HepG2 (cell line): ENCODE data around the gene LIMK2. TPM values are rescaled to one million over a fixed set of nuclear protein-coding genes. Genes with fewer than 3 reads are reported as not detected.

Source experiments
- KDM4B ChIP-seq: sonication (generic); formaldehyde crosslinking; IDR thresholded peaks from 2 replicates; pipeline ENCODE4 v1.4.0; 2020; ENCODE audit warnings: missing genetic modification reagents
- MAFK ChIP-seq, 2 experiments: IDR thresholded peaks in 1 of 2; conservative IDR thresholded peaks in 1 of 2; 2 replicates each; pipeline ENCODE4 v1.6.1; 2011; ENCODE audit warnings: improper control_type of control experiment in 2 of 2, low read length in 2 of 2
- SRSF4 ChIP-seq: fragments of 200-400 bp; formaldehyde crosslinking; IDR thresholded peaks from one replicate; pipeline ENCODE4 v1.6.1; 2018; ENCODE audit warnings: mild to moderate bottlenecking, low read depth, low read length, moderate library complexity; ENCODE audit not compliant: poor library complexity, severe bottlenecking
- ZBTB40 ChIP-seq, 2 experiments: fragments of 450-650 bp in 1 of 2; sonication (generic) in 1 of 2; formaldehyde crosslinking in 1 of 2; IDR thresholded peaks; 2 replicates each; pipeline versions ENCODE4 v1.6.1 to v1.8.0; 2016 to 2022; ENCODE audit warnings: antibody characterized with exemption in 1 of 2, mild to moderate bottlenecking in 1 of 2, missing genetic modification reagents in 1 of 2
- ZEB1 ChIP-seq: IDR thresholded peaks from 2 replicates; pipeline ENCODE4 v1.6.1; 2012; ENCODE audit warnings: mild to moderate bottlenecking, low read depth, inconsistent platforms; ENCODE audit not compliant: insufficient replicate concordance
- ZNF446 ChIP-seq: sonication (generic); formaldehyde crosslinking; IDR thresholded peaks from 2 replicates; pipeline ENCODE4 v1.5.0; 2020; ENCODE audit warnings: mild to moderate bottlenecking, missing genetic modification reagents
- ZNF768 ChIP-seq: sonication (generic); formaldehyde crosslinking; IDR thresholded peaks from 2 replicates; pipeline ENCODE4 v1.4.0; 2020; ENCODE audit warnings: missing genetic modification reagents
- polyA plus RNA-seq, 8 experiments: library from polyadenylated mRNA; depleted of rRNA in 3 of 8; stranded (reverse) in 7 of 8; unstranded in 1 of 8; fragments of >200 nt; fragmentation: Illumina TruSeq in 4 of 8; extraction: Trizol in 4 of 8; gene quantifications; 2 replicates each; pipeline versions ENCODE4 v1.2.1 to v1.2.3, GENCODE V29; 2011 to 2016; ENCODE audit warnings: low read depth in 4 of 8, missing spikeins in 1 of 8, mixed read lengths in 1 of 8; ENCODE audit not compliant: insufficient read depth in 1 of 8
- total RNA-seq, 5 experiments: library from RNA; depleted of rRNA; stranded (reverse); fragments of >200 nt; fragmentation: Illumina TruSeq; extraction: Trizol; gene quantifications; 2 replicates each; pipeline ENCODE4 v1.2.3, GENCODE V29; 2016; ENCODE audit warnings: low read depth in 1 of 5
- TF ChIP-seq, protein P1 (sequence below): IDR thresholded peaks from 2 replicates; pipeline ENCODE4 v1.6.1; 2016; ENCODE audit warnings: missing compliant biosample characterization, missing genetic modification reagents, borderline replicate concordance
- TF ChIP-seq, protein P2 (sequence below): sonication (generic); formaldehyde crosslinking; conservative IDR thresholded peaks from 2 replicates; pipeline ENCODE4 v1.5.0; 2020; ENCODE audit warnings: missing genetic modification reagents
- TF ChIP-seq, protein P3 (sequence below), 2 experiments: sonication (generic) in 1 of 2; formaldehyde crosslinking in 1 of 2; IDR thresholded peaks; 2 replicates each; pipeline versions ENCODE4 v1.4.0 to v1.6.1; 2018 to 2020; ENCODE audit warnings: missing genetic modification reagents in 2 of 2, borderline replicate concordance in 1 of 2, low read depth in 1 of 2, mild to moderate bottlenecking in 1 of 2, missing biosample characterization in 1 of 2

LIMK2 gene
- total and polyA plus RNA-seq, 2 of the 13 experiments (the other 11 are each of a cell fraction or from before 2014, with no cell fraction given), result 20.9 to 29.8 TPM

DNA sequence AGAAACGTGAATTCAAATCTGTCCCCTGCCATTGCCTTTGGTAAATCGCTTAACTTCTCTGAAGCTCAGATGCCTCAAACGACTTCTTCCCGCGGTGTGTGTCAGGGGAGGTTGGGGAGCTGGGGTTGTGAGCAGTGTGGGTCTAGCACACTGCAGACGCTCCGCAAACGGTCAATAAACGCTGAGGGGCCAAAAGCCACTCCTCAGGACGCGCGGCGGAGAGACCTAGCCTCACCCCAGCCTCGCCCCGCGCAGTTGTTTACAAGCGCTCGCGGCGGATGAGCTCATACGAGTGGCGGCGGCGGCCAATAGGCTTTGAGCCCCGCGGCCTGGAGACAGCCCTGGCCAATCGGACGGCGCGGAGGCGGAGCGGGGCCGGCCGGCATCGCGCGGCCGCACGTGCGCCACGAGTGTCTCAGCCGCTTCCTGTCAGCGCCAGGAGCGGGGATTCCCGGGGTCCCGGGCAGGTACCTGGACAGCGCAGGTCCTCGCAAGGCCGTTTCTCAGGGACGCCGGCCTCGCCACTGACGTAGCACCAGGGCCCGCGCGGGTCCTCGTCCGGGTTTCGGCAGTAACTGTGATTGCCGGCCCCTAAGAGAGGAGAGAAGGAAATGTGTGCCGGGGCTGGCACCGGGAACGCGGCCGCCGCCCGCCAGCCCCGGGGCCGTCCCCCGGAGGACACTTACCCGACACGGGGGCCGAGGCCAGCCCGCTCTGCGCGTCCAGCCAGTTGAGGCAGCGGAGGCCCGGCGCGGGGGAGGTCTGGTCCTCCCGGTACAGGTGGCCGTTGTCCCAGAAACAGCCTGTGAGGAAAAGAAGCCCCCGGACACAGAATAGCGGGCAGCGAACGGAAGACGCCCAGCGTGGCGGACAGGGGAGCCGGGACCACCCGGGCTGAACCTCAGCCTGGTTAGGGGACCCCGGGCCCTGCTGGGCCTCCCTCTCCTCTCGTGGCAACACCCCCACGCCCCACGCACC, 78.7 kb downstream of the LIMK2 start (continued):
- TF ChIP-seq, protein P1, sequence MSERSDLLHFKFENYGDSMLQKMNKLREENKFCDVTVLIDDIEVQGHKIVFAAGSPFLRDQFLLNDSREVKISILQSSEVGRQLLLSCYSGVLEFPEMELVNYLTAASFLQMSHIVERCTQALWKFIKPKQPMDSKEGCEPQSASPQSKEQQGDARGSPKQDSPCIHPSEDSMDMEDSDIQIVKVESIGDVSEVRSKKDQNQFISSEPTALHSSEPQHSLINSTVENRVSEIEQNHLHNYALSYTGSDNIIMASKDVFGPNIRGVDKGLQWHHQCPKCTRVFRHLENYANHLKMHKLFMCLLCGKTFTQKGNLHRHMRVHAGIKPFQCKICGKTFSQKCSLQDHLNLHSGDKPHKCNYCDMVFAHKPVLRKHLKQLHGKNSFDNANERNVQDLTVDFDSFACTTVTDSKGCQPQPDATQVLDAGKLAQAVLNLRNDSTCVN (CRISPR knock-in tag), result no peak; the same call in 1 of the 2 replicates
- no peak for TF ChIP-seq KDM4B (CRISPR knock-in tag)
- TF ChIP-seq ZNF768 (CRISPR knock-in tag), result no peak
- TF ChIP-seq ZEB1, result no peak
- 0 out of 4 replicates have a peak, but pooled peaks of 1 of the 2 experiments have one; percentile 17 for TF ChIP-seq MAFK (conservative IDR thresholded peaks at IDR 0.05 in 1 of 2, IDR thresholded peaks at IDR 0.05 in 1 of 2; ENCODE audit: low read length in 2 of 2)
- TF ChIP-seq ZNF446 (CRISPR knock-in tag), result no peak
- TF ChIP-seq SRSF4, result no peak
- TF ChIP-seq ZBTB40 (IDR thresholded peaks at IDR 0.05), result no peak
- TF ChIP-seq ZBTB40 (CRISPR knock-in tag; IDR thresholded peaks at IDR 0.05), result no peak; the same call in 1 of the 2 replicates
- TF ChIP-seq, protein P2, sequence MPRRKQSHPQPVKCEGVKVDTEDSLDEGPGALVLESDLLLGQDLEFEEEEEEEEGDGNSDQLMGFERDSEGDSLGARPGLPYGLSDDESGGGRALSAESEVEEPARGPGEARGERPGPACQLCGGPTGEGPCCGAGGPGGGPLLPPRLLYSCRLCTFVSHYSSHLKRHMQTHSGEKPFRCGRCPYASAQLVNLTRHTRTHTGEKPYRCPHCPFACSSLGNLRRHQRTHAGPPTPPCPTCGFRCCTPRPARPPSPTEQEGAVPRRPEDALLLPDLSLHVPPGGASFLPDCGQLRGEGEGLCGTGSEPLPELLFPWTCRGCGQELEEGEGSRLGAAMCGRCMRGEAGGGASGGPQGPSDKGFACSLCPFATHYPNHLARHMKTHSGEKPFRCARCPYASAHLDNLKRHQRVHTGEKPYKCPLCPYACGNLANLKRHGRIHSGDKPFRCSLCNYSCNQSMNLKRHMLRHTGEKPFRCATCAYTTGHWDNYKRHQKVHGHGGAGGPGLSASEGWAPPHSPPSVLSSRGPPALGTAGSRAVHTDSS (CRISPR knock-in tag), result no peak
- TF ChIP-seq, protein P3, sequence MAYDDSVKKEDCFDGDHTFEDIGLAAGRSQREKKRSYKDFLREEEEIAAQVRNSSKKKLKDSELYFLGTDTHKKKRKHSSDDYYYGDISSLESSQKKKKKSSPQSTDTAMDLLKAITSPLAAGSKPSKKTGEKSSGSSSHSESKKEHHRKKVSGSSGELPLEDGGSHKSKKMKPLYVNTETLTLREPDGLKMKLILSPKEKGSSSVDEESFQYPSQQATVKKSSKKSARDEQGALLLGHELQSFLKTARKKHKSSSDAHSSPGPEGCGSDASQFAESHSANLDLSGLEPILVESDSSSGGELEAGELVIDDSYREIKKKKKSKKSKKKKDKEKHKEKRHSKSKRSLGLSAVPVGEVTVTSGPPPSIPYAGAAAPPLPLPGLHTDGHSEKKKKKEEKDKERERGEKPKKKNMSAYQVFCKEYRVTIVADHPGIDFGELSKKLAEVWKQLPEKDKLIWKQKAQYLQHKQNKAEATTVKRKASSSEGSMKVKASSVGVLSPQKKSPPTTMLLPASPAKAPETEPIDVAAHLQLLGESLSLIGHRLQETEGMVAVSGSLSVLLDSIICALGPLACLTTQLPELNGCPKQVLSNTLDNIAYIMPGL (CRISPR knock-in tag; IDR thresholded peaks at IDR 0.05; ENCODE audit: borderline replicate concordance in 1 of 2, low read depth in 1 of 2), result peak; percentile 51 to 66; a peak in 3 of 4 replicates
